HG02943 (cell line): Measurements from ENCODE around the gene RANBP10.

ENCODE experiments used
- ATAC-seq: cut with Tn5 transposase; IDR thresholded peaks from one replicate; pipeline ENCODE4 v1.9.1; 2021; ENCODE audit warnings: mild to moderate bottlenecking, low read depth, moderate library complexity; ENCODE audit not compliant: unreplicated experiment

RANBP10 gene

DNA sequence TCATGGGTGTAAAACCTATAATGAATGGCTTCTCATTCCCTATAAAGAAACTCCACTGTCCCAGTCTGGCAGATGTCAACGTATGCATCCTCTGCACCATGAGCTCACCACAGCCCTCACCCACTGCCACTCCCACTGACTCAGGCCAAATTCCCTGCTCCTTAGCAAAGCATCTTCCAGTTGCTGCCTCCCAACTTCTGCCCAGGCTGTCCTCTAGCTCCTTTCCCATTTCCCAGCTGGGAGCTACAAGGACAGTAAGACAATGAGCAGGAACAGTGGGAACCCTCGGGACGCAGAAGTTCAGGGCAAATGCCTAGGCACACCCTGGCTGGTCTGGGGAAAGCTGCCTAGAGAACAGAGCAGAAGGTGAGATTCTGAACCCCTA, 26.7 kb upstream of the RANBP10 start:
- ATAC-seq = no peak

GRCh38 chr16:67828651-67829050, 22.3 kb upstream of the RANBP10 start:
- ATAC-seq = no peak

DNA sequence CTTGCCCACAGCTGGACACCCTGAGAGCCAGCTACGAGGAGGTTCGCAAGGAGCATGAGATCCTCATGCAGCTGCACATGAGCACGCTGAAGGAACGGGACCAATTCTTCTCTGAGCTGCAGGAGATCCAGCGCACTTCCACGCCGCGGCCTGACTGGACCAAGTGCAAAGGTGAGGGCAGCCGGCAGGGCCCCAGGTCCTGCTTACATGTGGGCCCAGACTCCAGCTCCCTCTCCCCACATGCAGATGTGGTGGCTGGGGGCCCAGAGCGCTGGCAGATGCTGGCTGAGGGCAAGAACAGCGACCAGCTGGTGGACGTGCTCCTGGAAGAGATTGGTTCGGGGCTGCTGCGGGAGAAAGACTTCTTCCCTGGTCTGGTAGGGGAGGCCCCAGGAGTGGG, 19.5 kb upstream of the RANBP10 start:
- ATAC-seq = no peak

- no peak for ATAC-seq
These were observed 18.8 kb upstream of the RANBP10 start for GRCh38 chr16:67825119-67825518.

DNA sequence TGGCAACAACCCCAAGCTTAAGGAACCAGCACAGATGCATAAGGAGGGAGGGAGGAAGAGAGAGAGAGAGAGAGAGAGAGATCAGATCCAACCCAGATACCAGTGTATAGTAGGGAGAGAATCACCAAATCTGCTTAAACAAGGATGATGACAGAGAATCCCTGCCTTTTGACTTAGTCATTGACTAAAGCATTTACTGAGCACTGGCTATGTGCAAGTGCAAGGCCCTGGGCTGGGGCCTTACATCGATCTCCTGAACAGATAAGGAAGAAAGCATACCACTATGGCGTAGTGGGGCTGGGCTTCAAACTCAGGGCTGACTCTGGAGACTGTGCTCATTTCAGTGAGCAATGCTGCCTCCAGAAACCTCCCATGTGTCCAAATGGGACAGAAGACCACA, 16.2 kb upstream of the RANBP10 start:
- no peak for ATAC-seq

DNA sequence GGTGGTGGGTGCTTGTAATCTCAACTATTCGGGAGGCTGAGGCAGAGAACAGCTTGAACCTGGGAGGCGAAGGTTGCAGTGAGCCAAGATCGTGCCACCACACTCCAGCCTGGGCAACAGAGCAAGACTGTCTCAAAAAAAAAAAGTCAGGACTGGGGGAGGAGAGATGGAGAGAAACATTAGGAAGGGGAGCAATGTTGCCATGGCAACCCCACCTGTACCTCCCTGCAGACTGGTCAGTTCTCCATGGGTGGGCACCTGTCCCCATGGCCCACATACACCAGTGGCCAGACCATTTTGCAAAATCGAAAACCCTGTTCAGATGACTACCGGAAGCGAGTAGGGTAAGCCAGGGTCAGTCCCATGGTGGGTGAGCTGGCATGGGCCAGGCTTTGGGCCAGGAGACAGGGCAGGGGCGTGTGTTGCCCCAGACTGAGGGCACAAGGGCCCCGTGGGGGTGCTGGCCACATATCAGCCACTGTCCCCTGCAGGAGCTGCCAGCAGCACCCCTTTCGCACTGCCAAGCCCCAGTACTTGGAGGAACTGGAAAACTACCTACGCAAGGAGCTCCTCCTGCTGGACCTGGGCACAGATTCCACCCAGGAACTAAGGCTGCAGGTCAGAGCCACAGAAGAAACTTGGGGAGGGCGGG, 14.4 kb upstream of the RANBP10 start:
- no peak for ATAC-seq

DNA sequence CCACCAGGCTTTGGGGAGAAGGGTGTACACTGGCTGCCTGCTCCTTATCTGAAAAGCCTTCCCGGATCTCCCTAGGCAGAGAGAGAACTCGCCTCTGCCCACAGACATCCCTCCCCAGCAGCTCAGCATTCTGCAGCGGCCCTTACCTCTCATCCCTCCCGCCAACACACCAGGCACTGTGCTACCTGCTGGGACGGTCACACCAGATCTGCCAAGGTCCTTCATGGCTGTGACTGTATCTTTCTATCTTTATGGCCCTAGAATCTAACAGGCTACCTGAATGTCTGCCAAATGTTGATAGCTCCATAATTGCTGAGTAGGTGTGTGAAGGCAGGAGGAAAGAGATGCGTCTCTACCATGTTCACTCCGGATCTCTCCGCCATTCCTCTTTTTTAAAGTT, 8.2 kb upstream of the RANBP10 start:
- no peak for ATAC-seq

DNA sequence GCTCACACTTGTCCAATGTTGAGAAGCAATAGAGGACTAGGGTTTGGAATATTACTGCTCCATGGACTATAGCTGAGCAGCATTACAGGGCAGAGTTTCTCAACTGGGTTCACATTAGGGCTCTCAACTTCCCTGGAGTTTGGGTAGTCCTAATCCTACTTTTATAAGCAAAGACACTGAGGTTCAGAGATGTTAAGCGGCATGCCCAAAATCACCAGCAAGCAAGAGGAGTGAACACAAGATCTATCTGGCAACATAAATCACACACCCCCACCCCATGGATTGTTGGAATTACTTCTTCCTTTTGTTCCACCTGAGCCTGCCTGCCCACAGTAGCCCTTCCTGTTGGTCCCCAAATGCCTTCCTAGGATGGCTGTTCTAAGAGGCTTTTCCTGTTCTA, 5.5 kb upstream of the RANBP10 start:
- ATAC-seq = no peak

- no peak for ATAC-seq
These were observed 855 bp upstream of the RANBP10 start for GRCh38 chr16:67807148-67807682.

- ATAC-seq = peak; percentile 5
These were observed 487 bp downstream of the RANBP10 start for GRCh38 chr16:67805718-67806427.

DNA sequence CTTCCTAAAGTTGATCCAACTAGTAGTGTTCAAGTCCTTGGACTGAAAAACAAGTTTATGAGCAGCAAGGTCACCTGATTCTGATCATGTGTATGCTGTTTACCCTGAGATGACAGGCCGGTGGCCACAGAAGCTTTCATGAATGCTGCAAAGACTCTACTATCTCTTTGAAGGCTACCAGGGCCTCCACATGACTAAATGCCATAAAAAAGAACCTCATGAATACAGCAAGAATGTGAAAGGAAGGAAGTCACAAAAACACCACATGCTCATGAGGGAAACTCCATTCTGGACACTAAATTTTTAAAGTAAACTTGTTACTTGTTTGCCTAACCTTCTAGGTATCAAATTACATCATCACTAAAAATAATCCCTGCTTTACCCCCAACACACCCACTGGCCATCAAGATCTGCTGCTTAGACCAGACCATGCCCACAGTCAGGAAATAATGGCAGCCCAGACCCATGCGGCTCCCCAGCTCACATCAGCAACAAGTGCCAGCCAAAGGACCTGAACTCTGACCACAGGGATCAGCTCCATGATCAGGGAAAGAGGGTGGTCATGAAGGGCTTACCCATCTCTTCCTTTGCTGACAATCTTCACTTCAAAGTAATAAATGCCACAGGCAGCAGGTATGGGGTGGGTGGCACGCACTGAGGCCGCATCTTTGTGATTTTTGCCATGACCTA, 1.4 kb downstream of the RANBP10 start:
- ATAC-seq = no peak

GRCh38 chr16:67803894-67804293, 2.5 kb downstream of the RANBP10 start:
- ATAC-seq = no peak

- ATAC-seq = no peak
These were observed 4.5 kb downstream of the RANBP10 start for GRCh38 chr16:67801883-67802282.

DNA sequence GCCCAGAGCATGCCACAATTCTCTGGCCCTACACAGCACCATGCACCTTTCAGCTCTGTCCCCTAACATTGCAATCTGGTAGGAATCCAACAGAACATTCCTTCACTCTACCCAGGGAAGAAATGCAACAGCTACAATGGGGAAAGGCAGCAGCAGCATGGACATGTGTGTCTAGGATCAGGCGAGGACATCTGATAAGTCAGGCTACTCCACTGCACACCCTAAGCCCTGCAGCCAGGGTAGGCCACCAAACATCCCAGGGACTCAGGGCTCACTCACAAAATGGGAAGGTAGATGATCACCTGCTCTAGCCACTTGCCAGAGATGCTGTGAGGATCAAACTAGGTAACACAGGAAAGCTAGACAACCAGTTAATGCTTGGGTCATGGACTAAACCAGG, 5.1 kb downstream of the RANBP10 start:
- ATAC-seq = no peak

GRCh38 chr16:67800338-67800926, 5.9 kb downstream of the RANBP10 start:
- ATAC-seq = no peak

DNA sequence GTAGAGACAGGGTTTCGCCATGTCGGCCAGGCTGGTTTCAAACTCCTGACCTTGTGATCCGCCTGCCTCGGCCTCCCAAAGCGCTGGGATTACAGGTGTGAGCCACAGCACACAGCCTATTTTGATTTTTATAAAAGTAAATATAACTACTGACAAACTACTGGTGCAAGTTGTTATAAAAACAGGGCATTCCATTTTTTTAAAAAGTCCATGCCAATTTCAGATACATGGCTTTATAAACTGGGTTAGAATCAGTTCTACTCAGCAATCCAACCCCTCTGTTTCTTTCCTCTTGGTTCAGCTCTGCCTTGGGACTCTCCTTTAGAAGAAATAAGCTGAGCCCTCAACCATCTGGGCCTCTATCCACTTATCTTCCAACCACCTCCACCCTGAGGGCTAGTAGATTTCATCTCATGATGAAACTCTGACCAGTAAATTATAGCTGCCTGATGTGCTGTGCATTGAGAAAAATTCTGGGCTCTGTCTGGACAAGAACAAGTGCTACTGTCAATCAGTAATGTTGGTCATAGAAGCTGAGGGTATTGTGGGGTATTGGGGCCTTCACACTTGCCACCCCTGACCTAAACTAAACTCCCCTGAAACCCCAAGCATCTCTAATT, 10.2 kb downstream of the RANBP10 start:
- no peak for ATAC-seq

DNA sequence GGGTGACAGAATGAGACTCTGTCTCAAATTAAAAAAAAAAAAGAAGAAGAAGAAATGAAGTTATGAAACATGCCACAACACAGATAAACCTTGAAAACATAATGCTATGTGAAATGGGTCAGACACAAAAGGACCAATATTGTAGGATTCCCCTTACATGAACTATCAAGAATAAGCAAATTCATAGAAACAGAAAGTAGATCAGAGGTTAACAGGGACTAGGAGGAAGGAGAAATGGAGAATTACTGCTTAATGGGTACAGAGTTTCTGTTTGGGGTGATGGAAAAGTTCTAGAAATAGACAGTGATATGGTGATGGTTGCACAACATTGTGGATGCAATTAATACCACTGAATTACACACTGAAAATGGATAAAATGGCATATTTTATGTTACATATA, 16.3 kb downstream of the RANBP10 start:
- ATAC-seq = no peak

DNA sequence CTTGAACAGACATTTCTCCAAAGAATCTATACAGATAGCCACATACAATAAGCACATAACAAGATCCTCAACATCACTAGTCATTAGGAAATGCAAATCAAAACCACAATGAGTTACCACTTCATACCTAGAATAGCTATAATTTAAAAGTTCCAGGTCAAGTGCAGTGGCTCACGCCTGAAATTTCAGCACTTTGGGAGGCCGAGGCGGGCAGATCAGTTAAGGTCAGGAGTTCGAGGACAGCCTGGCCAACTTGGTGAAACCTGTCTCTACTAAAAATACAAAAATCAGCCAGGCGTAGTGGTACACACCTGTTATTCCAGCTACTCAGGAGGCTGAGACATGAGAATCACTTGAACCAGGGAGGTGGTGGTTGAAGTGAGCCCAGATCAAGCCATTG, 19.9 kb downstream of the RANBP10 start:
- no peak for ATAC-seq

DNA sequence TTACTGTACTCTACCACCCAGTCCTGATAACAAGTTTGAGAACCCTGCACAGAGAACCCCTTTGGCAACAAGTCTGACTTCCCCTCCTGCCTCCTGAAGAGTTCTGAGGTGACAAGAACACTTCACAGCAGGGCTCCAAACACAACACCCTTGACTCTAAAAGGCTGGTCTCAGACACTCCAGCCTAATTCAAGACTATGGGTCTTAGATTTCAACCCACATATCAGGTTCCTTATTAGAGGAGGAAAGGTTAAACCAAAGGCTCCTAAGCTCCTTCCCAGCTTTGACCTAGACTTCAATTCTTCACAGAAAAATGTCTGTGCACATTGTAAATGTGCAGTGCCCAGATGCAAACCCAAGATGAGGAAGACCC, 23.0 kb downstream of the RANBP10 start:
- no peak for ATAC-seq

DNA sequence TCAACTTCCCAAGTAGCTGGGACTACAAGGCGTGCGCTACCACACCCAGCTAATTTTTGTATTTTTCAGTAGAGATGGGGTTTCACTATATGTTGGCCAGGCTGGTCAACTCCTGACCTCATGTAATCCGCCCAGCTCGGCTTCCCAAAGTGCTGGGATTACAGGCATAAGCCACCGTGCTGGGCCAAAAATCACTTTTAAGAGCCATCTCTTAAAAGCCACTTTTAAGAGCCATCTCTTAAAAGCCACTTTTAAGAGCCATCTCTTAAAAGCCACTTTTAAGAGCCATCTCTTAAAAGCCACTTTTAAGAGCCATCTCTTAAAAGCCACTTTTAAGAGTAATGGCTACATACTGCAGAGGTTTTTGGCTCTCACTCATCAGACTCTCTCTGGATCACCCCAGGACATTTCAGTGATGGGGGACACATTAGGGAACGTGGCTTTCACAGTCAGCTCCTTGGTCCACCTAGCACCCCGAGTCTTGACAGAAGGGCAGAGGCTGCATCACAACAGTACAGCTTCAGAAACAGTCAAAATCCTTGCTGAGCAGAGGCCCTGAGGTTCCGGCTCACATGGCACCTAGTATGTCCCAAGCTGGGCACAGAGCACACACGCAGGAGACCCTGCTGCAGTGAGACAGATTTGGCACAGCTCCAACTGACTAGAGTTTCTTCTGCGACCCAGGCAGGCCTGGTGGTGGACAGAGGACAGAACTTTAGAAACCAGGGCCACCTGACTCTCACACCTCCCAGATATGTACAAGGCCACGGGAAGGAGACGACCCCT, 23.6 kb downstream of the RANBP10 start:
- no peak for ATAC-seq
